SJSA1 (cell line): ENCODE results near the gene RAD9B. TPM values are rescaled to one million over a fixed set of nuclear protein-coding genes. Genes with fewer than 3 reads are reported as not detected.
"Not testable (repeated sequence)": the region's sequence is repeated elsewhere in the genome, so short reads cannot be mapped to it uniquely, and the experiment has no call there.

ENCODE experiments used
- DNase-seq, 2 experiments: peaks; one replicate each; pipeline ENCODE4 v3.0.0-alpha.2; 2015 to 2020; ENCODE audit warnings: low spot score in 2 of 2, low read depth in 1 of 2
- H3K27ac ChIP-seq: fragments of 250-450 bp; sonication (Bioruptor Pico); 2 replicates; pipeline ENCODE4 v1.5.1; 2020; ENCODE audit warnings: mild to moderate bottlenecking, moderate library complexity
- H3K27me3 ChIP-seq: fragments of 250-450 bp; sonication (Bioruptor Pico); replicated peaks from 2 replicates; pipeline ENCODE4 v1.5.1; 2020; ENCODE audit warnings: mild to moderate bottlenecking, moderate library complexity
- H3K36me3 ChIP-seq: fragments of 250-450 bp; sonication (Bioruptor Pico); 2 replicates; pipeline ENCODE4 v1.5.1; 2020; ENCODE audit warnings: mild to moderate bottlenecking
- H3K4me1 ChIP-seq: fragments of 250-450 bp; sonication (Bioruptor Pico); replicated peaks from 2 replicates; pipeline ENCODE4 v1.6.1; 2021; ENCODE audit warnings: mild to moderate bottlenecking
- H3K4me3 ChIP-seq: fragments of 250-450 bp; sonication (Bioruptor Pico); 2 replicates; pipeline ENCODE4 v1.5.1; 2020; ENCODE audit warnings: mild to moderate bottlenecking
- H3K9me3 ChIP-seq: fragments of 250-450 bp; sonication (Bioruptor Pico); replicated peaks from 2 replicates; pipeline ENCODE4 v1.5.1; 2020; ENCODE audit warnings: mild to moderate bottlenecking
- total RNA-seq: library from RNA; depleted of rRNA; stranded (reverse); fragments of >200 nt; shearing (Covaris generic); gene quantifications from 2 replicates; pipeline ENCODE4 v1.2.3, GENCODE V29; 2014; rRNA removed

Gene RAD9B
- 1.2 TPM in 1 of 2 replicates, not detected in the other for total RNA-seq

- Histone ChIP-seq H3K27me3 (no peaks in the 10 kb centered on the region), H3K4me1 (peaks cover 18% of the 10 kb centered on the region), H3K4me3 (peak within 1 kb of the TSS; percentile 75), H3K27ac (peak within 1 kb of the TSS; percentile 60), H3K36me3 (peaks cover 21% of the 10 kb centered on the region), H3K9me3 (no peaks in the 10 kb centered on the region)
- peak; percentile 97 to 98 for DNase-seq
These were observed at the start of gene RAD9B, which contains the start of gene VPS29 for GRCh38 chr12:110501752-110502738. RAD9B (plus strand) TSS chr12:110502331; CDS start chr12:110502338, 7 bp downstream. VPS29 (minus strand) TSS chr12:110502111; CDS start chr12:110502051, 60 bp downstream.

- H3K9me3 ChIP-seq = no peaks in the 10 kb centered on the region
- no peak overlapping the region for H3K4me3 ChIP-seq
- H3K4me1 ChIP-seq = peaks cover 5% of the 10 kb centered on the region; the same call in 1 of the 2 replicates
- peaks cover 33% of the 10 kb centered on the region for H3K36me3 ChIP-seq
- H3K27ac ChIP-seq = no peak overlapping the region
- H3K27me3 ChIP-seq = no peaks in the 10 kb centered on the region
- DNase-seq = no peak
These were observed 48.4 kb upstream of the RAD9B start for GRCh38 chr12:110453569-110454296.

GRCh38 chr12:110458756-110459155 is 43.4 kb upstream of the RAD9B start:
- Histone ChIP-seq H3K9me3 (no peaks in the 10 kb centered on the region), H3K27ac (no peak overlapping the region), H3K4me3 (no peak overlapping the region), H3K36me3 (peaks cover 26% of the 10 kb centered on the region), H3K27me3 (no peaks in the 10 kb centered on the region), H3K4me1 (no peaks in the 10 kb centered on the region)
- DNase-seq = no peak

GRCh38 chr12:110461189-110461588 is 40.9 kb upstream of the RAD9B start:
- not testable (repeated sequence) for H3K4me1 ChIP-seq, H3K9me3 ChIP-seq, H3K27me3 ChIP-seq, H3K27ac ChIP-seq, DNase-seq, H3K4me3 ChIP-seq
- peaks cover 30% of the 10 kb centered on the region for H3K36me3 ChIP-seq

- Histone ChIP-seq H3K4me3 (no peak overlapping the region), H3K27ac (no peak overlapping the region), H3K36me3 (peaks cover 24% of the 10 kb centered on the region), H3K4me1 (peaks cover 15% of the 10 kb centered on the region; the same call in 1 of the 2 replicates), H3K27me3 (no peaks in the 10 kb centered on the region), H3K9me3 (no peaks in the 10 kb centered on the region)
- no peak for DNase-seq
These were observed 37.1 kb upstream of the RAD9B start for GRCh38 chr12:110465024-110465423.

GRCh38 chr12:110465765-110466164 is 36.4 kb upstream of the RAD9B start:
- not testable (repeated sequence) for H3K4me3 ChIP-seq

GRCh38 chr12:110466791-110467190 is 35.3 kb upstream of the RAD9B start:
- Histone ChIP-seq H3K9me3 (no peaks in the 10 kb centered on the region), H3K27me3 (no peaks in the 10 kb centered on the region), H3K4me1 (peaks cover 15% of the 10 kb centered on the region; the same call in 1 of the 2 replicates), H3K27ac (no peak overlapping the region), H3K36me3 (peaks cover 16% of the 10 kb centered on the region), H3K4me3 (no peak overlapping the region; the same call in 1 of the 2 replicates)
- no peak for DNase-seq

More at GRCh38 chr12:110465765-110466164, 36.4 kb upstream of the RAD9B start:
- H3K27ac ChIP-seq, DNase-seq, H3K9me3 ChIP-seq, H3K27me3 ChIP-seq: not testable (repeated sequence)
- Histone ChIP-seq H3K4me1 (peaks cover 15% of the 10 kb centered on the region; the same call in 1 of the 2 replicates), H3K36me3 (peaks cover 19% of the 10 kb centered on the region)

- H3K36me3 ChIP-seq = peaks cover 15% of the 10 kb centered on the region
- peak overlapping the region; percentile 17; the same call in 1 of the 2 replicates for H3K27ac ChIP-seq
- no peak for DNase-seq
- H3K4me1 ChIP-seq = peaks cover 15% of the 10 kb centered on the region; the same call in 1 of the 2 replicates
- H3K27me3 ChIP-seq = no peaks in the 10 kb centered on the region
- H3K9me3 ChIP-seq = no peaks in the 10 kb centered on the region
- H3K4me3 ChIP-seq = peak overlapping the region; percentile 65
These were observed 34.3 kb upstream of the RAD9B start for GRCh38 chr12:110467847-110468213.

GRCh38 chr12:110468214-110469048 is 33.7 kb upstream of the RAD9B start, which contains the start of the genes FAM216A and GPN3:
FAM216A (plus strand) TSS chr12:110468845; CDS start chr12:110468876, 31 bp downstream.
GPN3 (minus strand) TSS chr12:110468257; CDS start chr12:110468203, 54 bp downstream.
- Histone ChIP-seq H3K4me1 (peaks cover 15% of the 10 kb centered on the region; the same call in 1 of the 2 replicates), H3K27me3 (no peaks in the 10 kb centered on the region), H3K4me3 (peak within 1 kb of the TSS; percentile 65), H3K36me3 (peaks cover 17% of the 10 kb centered on the region), H3K9me3 (no peaks in the 10 kb centered on the region), H3K27ac (peak within 1 kb of the TSS; percentile 73)
- DNase-seq = peak; percentile 97

GRCh38 chr12:110475426-110475825 is 26.7 kb upstream of the RAD9B start:
- H3K27ac ChIP-seq = no peak overlapping the region
- no peak for DNase-seq
- no peaks in the 10 kb centered on the region for H3K4me1 ChIP-seq
- no peaks in the 10 kb centered on the region for H3K9me3 ChIP-seq
- H3K4me3 ChIP-seq = no peak overlapping the region
- H3K27me3 ChIP-seq = no peaks in the 10 kb centered on the region
- peaks cover 5% of the 10 kb centered on the region; the same call in 1 of the 2 replicates for H3K36me3 ChIP-seq

- peaks cover 18% of the 10 kb centered on the region for H3K4me1 ChIP-seq
These were observed 3.0 kb upstream of the RAD9B start for GRCh38 chr12:110498984-110499706.

GRCh38 chr12:110501399-110501751 is 756 bp upstream of the RAD9B start:
- peaks cover 18% of the 10 kb centered on the region for H3K4me1 ChIP-seq
- DNase-seq = peak in 1 of 2 experiments; percentile 56
- no peaks in the 10 kb centered on the region for H3K27me3 ChIP-seq
- H3K36me3 ChIP-seq = peaks cover 25% of the 10 kb centered on the region
- no peaks in the 10 kb centered on the region for H3K9me3 ChIP-seq
- peak overlapping the region; percentile 60 for H3K27ac ChIP-seq
- peak overlapping the region; percentile 75 for H3K4me3 ChIP-seq

More at GRCh38 chr12:110498984-110499706, 3.0 kb upstream of the RAD9B start:
- H3K27ac ChIP-seq = no peak overlapping the region
- no peak overlapping the region for H3K4me3 ChIP-seq
- peaks cover 47% of the 10 kb centered on the region for H3K36me3 ChIP-seq
- no peaks in the 10 kb centered on the region for H3K9me3 ChIP-seq
- peak in 1 of 2 experiments; percentile 9 for DNase-seq
- H3K27me3 ChIP-seq = no peaks in the 10 kb centered on the region
